PC-9 (cell line): Measurements from ENCODE around the gene ADAMTSL1. TPM values are rescaled to one million over a fixed set of nuclear protein-coding genes. Genes with fewer than 3 reads are reported as not detected.

Source experiments
- BruUV-seq: library from RNA; stranded (reverse); fragments of 400-500 nt; replicated peaks from 2 replicates; lab custom pipeline; 2021; lab: Mats Ljungman, UMichigan
- CTCF ChIA-PET: fragments of 300-600 bp; sonication (Branson Sonifier 250); formaldehyde crosslinking; loops from one replicate; lab custom pipeline; 2022; ENCODE audit warnings: antibody characterized with exemption; lab: Charles Lee
- POLR2A ChIA-PET: fragments of 300-600 bp; sonication (Branson Sonifier 250); formaldehyde crosslinking; loops from one replicate; lab custom pipeline; 2022; ENCODE audit warnings: antibody characterized with exemption; ENCODE audit not compliant: unreplicated experiment; lab: Charles Lee
- DNase-seq, 2 experiments: peaks; one replicate each; pipeline versions ENCODE4 v3.0.0 to v3.0.0-alpha.2; 2015 to 2022; ENCODE audit warnings: mixed read lengths in 1 of 2
- H2AFZ ChIP-seq: fragments of 200-600 bp; sonication (generic); 2 replicates; pipeline ENCODE4 v1.8.1; 2017; ENCODE audit warnings: antibody characterized with exemption
- H3F3A ChIP-seq: fragments of 200-600 bp; sonication (generic); 2 replicates; pipeline ENCODE4 v1.8.1; 2017; ENCODE audit warnings: antibody characterized with exemption, mild to moderate bottlenecking, low read depth; ENCODE audit not compliant: insufficient read depth
- H3K27ac ChIP-seq: fragments of 200-600 bp; sonication (generic); 2 replicates; pipeline ENCODE4 v1.6.1; 2016; ENCODE audit warnings: mixed run types
- H3K27me3 ChIP-seq: fragments of 200-600 bp; sonication (generic); 2 replicates; pipeline ENCODE4 v1.6.1; 2016; ENCODE audit warnings: low read depth, mixed run types; ENCODE audit not compliant: insufficient read depth
- H3K36me3 ChIP-seq: fragments of 200-600 bp; sonication (generic); 2 replicates; pipeline ENCODE4 v1.6.1; 2016; ENCODE audit warnings: low read depth, mixed run types
- H3K4me1 ChIP-seq: fragments of 200-600 bp; sonication (generic); replicated peaks from 2 replicates; pipeline ENCODE4 v1.6.1; 2016; ENCODE audit warnings: mixed run types; ENCODE audit not compliant: insufficient read depth
- H3K4me2 ChIP-seq: fragments of 200-600 bp; sonication (generic); 2 replicates; pipeline ENCODE4 v1.6.1; 2017; ENCODE audit warnings: mixed run types
- H3K4me3 ChIP-seq: fragments of 200-600 bp; sonication (generic); 2 replicates; pipeline ENCODE4 v1.6.1; 2016; ENCODE audit warnings: mixed run types
- H3K79me2 ChIP-seq: fragments of 200-600 bp; sonication (generic); 2 replicates; pipeline ENCODE4 v1.6.1; 2017; ENCODE audit warnings: low read depth, mixed run types
- H3K9me2 ChIP-seq: fragments of 200-600 bp; sonication (generic); 2 replicates; pipeline ENCODE4 v1.8.1; 2017; ENCODE audit warnings: mild to moderate bottlenecking; ENCODE audit not compliant: insufficient read depth
- H3K9me3 ChIP-seq: fragments of 200-600 bp; sonication (generic); 2 replicates; pipeline ENCODE4 v1.8.1; 2016; ENCODE audit warnings: low read depth; ENCODE audit not compliant: insufficient read depth
- H4K20me1 ChIP-seq: fragments of 200-600 bp; sonication (generic); 2 replicates; pipeline ENCODE4 v1.8.1; 2017; ENCODE audit not compliant: insufficient read depth
- EZH2 ChIP-seq: fragments of 200-600 bp; sonication (generic); IDR thresholded peaks from 2 replicates; pipeline ENCODE4 v1.8.0; 2017; ENCODE audit warnings: antibody characterized with exemption, low read depth
- intact Hi-C: fragments of 100-400 bp; cut with micrococcal nuclease; formaldehyde crosslinking; loops from one replicate; pipeline ENCODE4 v1.10.0; 2022; ENCODE audit not compliant: unreplicated experiment
- total RNA-seq: library from RNA; stranded (reverse); gene quantifications from 2 replicates; pipeline ENCODE4 v1.2.3, GENCODE V29; 2021
- TF ChIP-seq, protein P1 (sequence below): fragments of 200-600 bp; sonication (generic); conservative IDR thresholded peaks from 2 replicates; pipeline ENCODE4 v1.6.1; 2017; ENCODE audit warnings: mixed run types, antibody characterized with exemption, mild to moderate bottlenecking, moderate library complexity

The ADAMTSL1 gene
- total RNA-seq, 1 experiment from 2014 or later: not detected

DNA sequence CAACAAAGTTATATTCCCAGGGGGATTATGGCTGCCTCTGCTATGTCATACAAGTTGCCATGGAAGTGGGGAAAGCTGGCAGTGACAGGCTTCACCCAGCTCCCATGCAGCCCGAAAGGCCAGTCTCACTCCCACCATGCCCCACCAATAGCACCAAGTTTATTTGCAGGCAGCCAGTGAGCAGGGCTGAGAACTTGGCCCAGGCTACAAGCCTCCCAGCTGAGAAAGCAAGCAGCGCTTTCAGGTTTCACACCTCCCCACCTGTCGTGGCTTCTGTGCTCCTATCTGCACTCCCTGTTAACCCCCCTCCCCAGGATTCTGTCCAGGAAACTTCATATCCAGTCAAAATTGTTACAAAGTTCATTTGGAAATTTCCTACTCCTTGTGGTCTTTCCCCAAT, 404.0 kb downstream of the ADAMTSL1 start:
- CTCF ChIA-PET: no interaction called here
- H3K4me2 ChIP-seq: no peak overlapping the region

DNA sequence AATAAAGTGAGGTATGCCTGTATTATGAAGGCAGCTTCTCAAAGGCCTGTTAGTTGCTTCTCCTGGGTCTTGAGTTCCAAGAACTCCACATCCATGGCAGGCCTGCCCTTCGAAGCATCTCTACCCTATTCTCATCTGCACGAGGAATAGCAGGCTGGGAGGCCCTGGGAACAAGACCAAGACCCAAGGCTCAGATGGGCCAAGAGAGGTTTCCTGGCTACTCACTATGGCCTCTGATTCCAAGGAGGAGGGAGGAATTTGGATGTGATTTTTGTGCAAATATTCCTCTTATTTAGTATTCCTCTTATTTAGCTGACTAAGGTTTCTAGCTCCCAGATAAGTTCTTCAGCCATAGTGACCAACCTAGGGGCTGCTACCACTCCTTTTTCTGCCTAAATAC, 407.8 kb downstream of the ADAMTSL1 start:
- no TSS peak for BruUV-seq
- Histone ChIP-seq H3K4me2 (no peak overlapping the region), H3F3A (no peaks in the 10 kb centered on the region), H2AFZ (no peak overlapping the region), H3K9me3 (no peaks in the 10 kb centered on the region), H3K79me2 (no peaks in the 10 kb centered on the region), H4K20me1 (no peaks in the 10 kb centered on the region), H3K36me3 (no peaks in the 10 kb centered on the region), H3K4me3 (no peak overlapping the region), H3K9me2 (no peaks in the 10 kb centered on the region), H3K4me1 (no peaks in the 10 kb centered on the region), H3K27ac (no peak overlapping the region), H3K27me3 (no peaks in the 10 kb centered on the region)
- ChIA-PET CTCF (no interaction called here), POLR2A (no interaction called here)
- DNase-seq: no peak
- no peak for TF ChIP-seq EZH2
- TF ChIP-seq, protein P1, sequence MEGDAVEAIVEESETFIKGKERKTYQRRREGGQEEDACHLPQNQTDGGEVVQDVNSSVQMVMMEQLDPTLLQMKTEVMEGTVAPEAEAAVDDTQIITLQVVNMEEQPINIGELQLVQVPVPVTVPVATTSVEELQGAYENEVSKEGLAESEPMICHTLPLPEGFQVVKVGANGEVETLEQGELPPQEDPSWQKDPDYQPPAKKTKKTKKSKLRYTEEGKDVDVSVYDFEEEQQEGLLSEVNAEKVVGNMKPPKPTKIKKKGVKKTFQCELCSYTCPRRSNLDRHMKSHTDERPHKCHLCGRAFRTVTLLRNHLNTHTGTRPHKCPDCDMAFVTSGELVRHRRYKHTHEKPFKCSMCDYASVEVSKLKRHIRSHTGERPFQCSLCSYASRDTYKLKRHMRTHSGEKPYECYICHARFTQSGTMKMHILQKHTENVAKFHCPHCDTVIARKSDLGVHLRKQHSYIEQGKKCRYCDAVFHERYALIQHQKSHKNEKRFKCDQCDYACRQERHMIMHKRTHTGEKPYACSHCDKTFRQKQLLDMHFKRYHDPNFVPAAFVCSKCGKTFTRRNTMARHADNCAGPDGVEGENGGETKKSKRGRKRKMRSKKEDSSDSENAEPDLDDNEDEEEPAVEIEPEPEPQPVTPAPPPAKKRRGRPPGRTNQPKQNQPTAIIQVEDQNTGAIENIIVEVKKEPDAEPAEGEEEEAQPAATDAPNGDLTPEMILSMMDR: no peak
- intact Hi-C loops: no loop called here

More for the DNA sequence above, 404.0 kb downstream of the ADAMTSL1 start:
- no peaks in the 10 kb centered on the region for H3F3A ChIP-seq
- no peak overlapping the region for H3K4me3 ChIP-seq
- no peaks in the 10 kb centered on the region for H3K9me3 ChIP-seq
- TF ChIP-seq EZH2: no peak
- TF ChIP-seq, protein P1: no peak
- BruUV-seq: no TSS peak
- no peak for DNase-seq
- H3K79me2 ChIP-seq: no peaks in the 10 kb centered on the region
- no peaks in the 10 kb centered on the region for H3K36me3 ChIP-seq
- no peak overlapping the region for H2AFZ ChIP-seq
- H3K27me3 ChIP-seq: no peaks in the 10 kb centered on the region
- H4K20me1 ChIP-seq: no peaks in the 10 kb centered on the region
- POLR2A ChIA-PET: no interaction called here
- intact Hi-C loops: no loop called here
- no peaks in the 10 kb centered on the region for H3K9me2 ChIP-seq
- no peaks in the 10 kb centered on the region for H3K4me1 ChIP-seq
- H3K27ac ChIP-seq: no peak overlapping the region

DNA sequence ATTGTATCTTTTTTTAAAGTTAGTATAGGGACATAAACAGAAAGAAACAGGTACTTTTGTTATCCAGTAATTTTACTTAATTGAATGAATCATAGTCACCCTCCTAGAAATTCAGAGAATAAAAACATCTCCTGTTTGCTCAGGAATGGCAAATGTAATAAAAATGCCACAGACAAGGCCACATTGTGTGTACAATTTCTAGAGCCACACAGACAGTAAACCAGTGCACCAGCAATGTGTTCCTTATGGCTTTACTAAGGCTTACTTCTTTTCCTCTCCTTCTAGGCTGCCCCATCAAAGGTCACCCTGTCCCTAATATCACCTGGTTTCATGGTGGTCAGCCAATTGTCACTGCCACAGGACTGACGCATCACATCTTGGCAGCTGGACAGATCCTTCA, 413.6 kb downstream of the ADAMTSL1 start:
- TF ChIP-seq, protein P1: no peak
- TF ChIP-seq EZH2: no peak
- H3K79me2 ChIP-seq: no peaks in the 10 kb centered on the region
- no peak overlapping the region for H3K4me3 ChIP-seq
- H3K27ac ChIP-seq: no peak overlapping the region
- no peaks in the 10 kb centered on the region for H3K36me3 ChIP-seq
- H3K9me2 ChIP-seq: no peaks in the 10 kb centered on the region
- H4K20me1 ChIP-seq: no peaks in the 10 kb centered on the region
- H3K4me1 ChIP-seq: no peaks in the 10 kb centered on the region
- ChIA-PET POLR2A (no interaction called here), CTCF (no interaction called here)
- BruUV-seq: no TSS peak
- intact Hi-C loops: no loop called here
- no peaks in the 10 kb centered on the region for H3F3A ChIP-seq
- no peak overlapping the region for H2AFZ ChIP-seq
- DNase-seq: no peak
- H3K4me2 ChIP-seq: no peak overlapping the region
- no peaks in the 10 kb centered on the region for H3K27me3 ChIP-seq
- H3K9me3 ChIP-seq: no peaks in the 10 kb centered on the region
